Measurements from ENCODE around the gene GAA.
"Not testable (repeated sequence)": the region's sequence is repeated elsewhere in the genome, so short reads cannot be mapped to it uniquely, and the experiment has no call there.

GAA gene

DNA sequence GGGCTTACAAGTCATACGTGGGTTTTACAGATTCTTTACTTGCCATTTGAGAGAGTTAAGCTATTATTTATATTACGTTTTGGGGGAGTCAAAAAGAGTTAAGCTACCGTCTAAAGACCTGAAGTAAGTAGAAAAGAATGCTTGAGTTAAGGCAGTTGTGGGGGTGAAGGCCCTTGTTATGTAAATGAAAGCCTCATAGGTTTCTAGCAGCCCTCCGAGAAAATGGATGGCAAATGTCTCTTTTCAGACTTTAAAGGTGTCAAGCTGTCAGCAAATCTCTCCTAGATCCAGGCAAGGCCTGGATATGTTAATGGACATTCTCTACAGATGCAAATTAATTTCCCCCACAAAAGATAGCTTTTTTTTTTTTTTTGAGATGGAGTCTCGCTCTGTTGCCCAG, 52.8 kb downstream of the GAA start:
- Histone ChIP-seq H2AFZ (ENCODE audit: low read length) (no peak overlapping the region), H3K4me3 (ENCODE audit: low read length, poor library complexity, severe bottlenecking) (no peak overlapping the region), H3K27me3 (ENCODE audit: insufficient read depth, low read length, poor library complexity, severe bottlenecking) (no peaks in the 10 kb centered on the region), H3F3A (ENCODE audit: low read depth) (no peaks in the 10 kb centered on the region), H3K4me1 (ENCODE audit: insufficient read depth, low read length, poor library complexity, severe bottlenecking) (peaks cover 13% of the 10 kb centered on the region), H3K9me3 (ENCODE audit: insufficient read depth, low read depth, low read length) (0 out of 2 replicates have a peak, but pooled peaks cover 2% of the 10 kb centered on the region), H3K9me2 (replicated peaks; ENCODE audit: low read depth, low read length) (no peaks in the 10 kb centered on the region), H3K79me2 (ENCODE audit: insufficient read depth, low read length) (0 out of 2 replicates have a peak, but pooled peaks cover under 1% of the 10 kb centered on the region), H4K20me1 (ENCODE audit: insufficient read depth, low read length, poor library complexity, severe bottlenecking) (no peaks in the 10 kb centered on the region), H3K9ac (ENCODE audit: low read depth, low read length, poor library complexity, severe bottlenecking) (no peak overlapping the region), H3K36me3 (ENCODE audit: insufficient read depth, low read length) (no peaks in the 10 kb centered on the region), H3K4me2 (ENCODE audit: low read depth, low read length, poor library complexity, severe bottlenecking) (no peak overlapping the region)
- TF ChIP-seq CTCF (conservative IDR thresholded peaks at IDR 0.05; ENCODE audit: low read length) (no peak), EZH2phosphoT487 (IDR thresholded peaks at IDR 0.05; ENCODE audit: borderline replicate concordance) (no peak)

DNA sequence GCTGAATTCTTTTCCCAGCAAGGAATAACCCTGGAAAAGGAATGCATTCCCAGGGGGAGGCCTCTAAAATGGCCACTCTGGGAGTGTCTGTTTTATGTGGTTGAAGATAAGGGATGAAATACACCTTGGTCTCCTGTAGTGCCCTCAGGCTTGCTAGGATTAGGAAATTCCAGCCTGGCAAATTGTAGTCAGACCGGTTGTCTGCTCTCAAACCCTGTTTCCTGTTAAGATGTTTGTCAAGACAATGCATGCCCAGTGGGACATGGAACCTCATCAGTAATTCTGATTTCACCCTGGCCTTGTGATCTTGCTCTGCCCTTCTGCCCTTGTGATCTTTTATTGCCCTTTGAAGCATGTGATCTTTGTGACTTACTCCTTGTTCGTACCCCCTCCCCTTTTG, 54.2 kb downstream of the GAA start:
- H2AFZ ChIP-seq (ENCODE audit: low read length); H3K4me3 ChIP-seq (ENCODE audit: low read length, poor library complexity, severe bottlenecking); H3K79me2 ChIP-seq (ENCODE audit: insufficient read depth, low read length); H4K20me1 ChIP-seq (ENCODE audit: insufficient read depth, low read length, poor library complexity, severe bottlenecking); H3K9me3 ChIP-seq (ENCODE audit: insufficient read depth, low read depth, low read length); H3K36me3 ChIP-seq (ENCODE audit: insufficient read depth, low read length); H3K4me2 ChIP-seq (ENCODE audit: low read depth, low read length, poor library complexity, severe bottlenecking); H3F3A ChIP-seq (ENCODE audit: low read depth); H3K27me3 ChIP-seq (ENCODE audit: insufficient read depth, low read length, poor library complexity, severe bottlenecking); H3K9me2 ChIP-seq (replicated peaks; ENCODE audit: low read depth, low read length); H3K9ac ChIP-seq (ENCODE audit: low read depth, low read length, poor library complexity, severe bottlenecking): not testable (repeated sequence)
- H3K4me1 ChIP-seq (ENCODE audit: insufficient read depth, low read length, poor library complexity, severe bottlenecking) = peaks cover 24% of the 10 kb centered on the region

DNA sequence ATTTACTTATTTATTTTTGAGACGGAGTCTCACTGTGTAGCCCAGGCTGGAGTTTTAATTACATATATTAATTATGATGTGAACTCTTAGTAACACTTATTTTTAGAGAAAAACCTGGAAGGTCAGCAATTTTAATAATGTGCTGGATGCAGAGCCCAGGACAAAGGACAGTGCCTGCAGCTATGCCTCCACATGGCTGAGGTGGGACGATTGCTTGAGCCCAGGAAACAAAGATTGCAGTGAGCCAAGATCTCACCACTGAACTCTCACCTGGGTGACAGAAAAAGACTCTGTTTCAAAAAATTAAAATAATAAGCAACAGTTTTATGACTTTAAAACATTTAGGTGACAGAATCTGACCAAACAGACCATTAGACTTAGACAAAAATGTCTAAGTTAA, 57.5 kb downstream of the GAA start:
- Histone ChIP-seq H2AFZ (ENCODE audit: low read length) (no peak overlapping the region), H3K79me2 (ENCODE audit: insufficient read depth, low read length) (no peaks in the 10 kb centered on the region), H3K4me2 (ENCODE audit: low read depth, low read length, poor library complexity, severe bottlenecking) (no peak overlapping the region), H3K27me3 (ENCODE audit: insufficient read depth, low read length, poor library complexity, severe bottlenecking) (no peaks in the 10 kb centered on the region), H3K9me2 (replicated peaks; ENCODE audit: low read depth, low read length) (no peaks in the 10 kb centered on the region), H3K4me1 (ENCODE audit: insufficient read depth, low read length, poor library complexity, severe bottlenecking) (peaks cover 31% of the 10 kb centered on the region), H3K9me3 (ENCODE audit: insufficient read depth, low read depth, low read length) (0 out of 2 replicates have a peak, but pooled peaks cover 2% of the 10 kb centered on the region), H4K20me1 (ENCODE audit: insufficient read depth, low read length, poor library complexity, severe bottlenecking) (no peaks in the 10 kb centered on the region), H3K9ac (ENCODE audit: low read depth, low read length, poor library complexity, severe bottlenecking) (no peak overlapping the region), H3K4me3 (ENCODE audit: low read length, poor library complexity, severe bottlenecking) (no peak overlapping the region), H3K36me3 (ENCODE audit: insufficient read depth, low read length) (no peaks in the 10 kb centered on the region), H3F3A (ENCODE audit: low read depth) (no peaks in the 10 kb centered on the region)
- TF ChIP-seq EZH2phosphoT487 (IDR thresholded peaks at IDR 0.05; ENCODE audit: borderline replicate concordance) (no peak), CTCF (conservative IDR thresholded peaks at IDR 0.05; ENCODE audit: low read length) (no peak)

GRCh38 chr17:80160536-80160935, 59.2 kb downstream of the GAA start:
- Histone ChIP-seq H3K36me3 (ENCODE audit: insufficient read depth, low read length) (no peaks in the 10 kb centered on the region), H3K4me1 (ENCODE audit: insufficient read depth, low read length, poor library complexity, severe bottlenecking) (peaks cover 31% of the 10 kb centered on the region), H3K79me2 (ENCODE audit: insufficient read depth, low read length) (no peaks in the 10 kb centered on the region), H3F3A (ENCODE audit: low read depth) (no peaks in the 10 kb centered on the region), H3K4me2 (ENCODE audit: low read depth, low read length, poor library complexity, severe bottlenecking) (peak overlapping the region; percentile 74), H3K27me3 (ENCODE audit: insufficient read depth, low read length, poor library complexity, severe bottlenecking) (no peaks in the 10 kb centered on the region), H2AFZ (ENCODE audit: low read length) (peak overlapping the region; percentile 29; the same call in 1 of the 2 replicates), H3K9me3 (ENCODE audit: insufficient read depth, low read depth, low read length) (no peaks in the 10 kb centered on the region), H3K4me3 (ENCODE audit: low read length, poor library complexity, severe bottlenecking) (peak overlapping the region; percentile 50), H3K9me2 (replicated peaks; ENCODE audit: low read depth, low read length) (no peaks in the 10 kb centered on the region), H4K20me1 (ENCODE audit: insufficient read depth, low read length, poor library complexity, severe bottlenecking) (no peaks in the 10 kb centered on the region), H3K9ac (ENCODE audit: low read depth, low read length, poor library complexity, severe bottlenecking) (peak overlapping the region; percentile 33)
- TF ChIP-seq CTCF (conservative IDR thresholded peaks at IDR 0.05; ENCODE audit: low read length) (no peak), EZH2phosphoT487 (IDR thresholded peaks at IDR 0.05; ENCODE audit: borderline replicate concordance) (no peak)

Measured in Loucy (cell line).